Stimulated activated memory B cell treated with anti-CD40 and anti-IgM and Interleukin-4, amounts not matched to agents 10 μg/mL and 1 μg/mL and 100 μg/mL, for 72 hours (primary cell): ENCODE data around the gene ROBO1.

Experiments
- ATAC-seq: fragments of 150-1000 bp; cut with Tn5 transposase; 2 replicates; pipeline ENCODE4 v1.10.0; 2021
- H3K27ac Mint-ChIP-seq: one replicate; pipeline ENCODE4 v1.8.0; 2022; ENCODE audit warnings: mild to moderate bottlenecking, mixed read lengths
- H3K27me3 Mint-ChIP-seq: one replicate; pipeline ENCODE4 v1.8.0; 2022; ENCODE audit warnings: mixed read lengths
- H3K36me3 Mint-ChIP-seq: one replicate; pipeline ENCODE4 v1.8.0; 2022; ENCODE audit warnings: mixed read lengths
- H3K4me1 Mint-ChIP-seq: one replicate; pipeline ENCODE4 v1.8.0; 2022; ENCODE audit warnings: mixed read lengths
- H3K4me3 Mint-ChIP-seq: one replicate; pipeline ENCODE4 v1.8.0; 2022; ENCODE audit warnings: mild to moderate bottlenecking, moderate library complexity, mixed read lengths
- H3K9me3 Mint-ChIP-seq: one replicate; pipeline ENCODE4 v1.8.0; 2022; ENCODE audit warnings: mixed read lengths

The ROBO1 gene

GRCh38 chr3:78860567-78860966 is 907.2 kb downstream of the ROBO1 start:
- Mint-ChIP-seq H3K36me3 (no peaks in the 10 kb centered on the region), H3K4me3 (no peak overlapping the region), H3K4me1 (no peaks in the 10 kb centered on the region), H3K27me3 (no peaks in the 10 kb centered on the region), H3K27ac (no peak overlapping the region), H3K9me3 (peaks cover 11% of the 10 kb centered on the region)
- no peak for ATAC-seq

GRCh38 chr3:78858910-78859309 is 908.9 kb downstream of the ROBO1 start:
- H3K4me1 Mint-ChIP-seq, result no peaks in the 10 kb centered on the region
- H3K9me3 Mint-ChIP-seq, result peaks cover 11% of the 10 kb centered on the region
- no peaks in the 10 kb centered on the region for H3K36me3 Mint-ChIP-seq
- H3K27me3 Mint-ChIP-seq, result no peaks in the 10 kb centered on the region
- no peak overlapping the region for H3K27ac Mint-ChIP-seq
- ATAC-seq, result no peak
- H3K4me3 Mint-ChIP-seq, result no peak overlapping the region

- no peaks in the 10 kb centered on the region for H3K4me1 Mint-ChIP-seq
- H3K36me3 Mint-ChIP-seq, result no peaks in the 10 kb centered on the region
- no peaks in the 10 kb centered on the region for H3K27me3 Mint-ChIP-seq
- H3K9me3 Mint-ChIP-seq, result peaks cover 11% of the 10 kb centered on the region
- no peak overlapping the region for H3K4me3 Mint-ChIP-seq
- no peak for ATAC-seq
- H3K27ac Mint-ChIP-seq, result no peak overlapping the region
Observed at GRCh38 chr3:78858174-78858573, 909.6 kb downstream of the ROBO1 start.

- ATAC-seq, result no peak
- H3K9me3 Mint-ChIP-seq, result peaks cover 14% of the 10 kb centered on the region
- H3K36me3 Mint-ChIP-seq, result no peaks in the 10 kb centered on the region
- no peaks in the 10 kb centered on the region for H3K4me1 Mint-ChIP-seq
- H3K27ac Mint-ChIP-seq, result no peak overlapping the region
- no peaks in the 10 kb centered on the region for H3K27me3 Mint-ChIP-seq
- no peak overlapping the region for H3K4me3 Mint-ChIP-seq
Observed at GRCh38 chr3:78857494-78858111, 910.2 kb downstream of the ROBO1 start.

GRCh38 chr3:78856164-78856563 is 911.6 kb downstream of the ROBO1 start:
- no peaks in the 10 kb centered on the region for H3K36me3 Mint-ChIP-seq
- H3K9me3 Mint-ChIP-seq, result peaks cover 8% of the 10 kb centered on the region
- ATAC-seq, result no peak
- H3K4me3 Mint-ChIP-seq, result no peak overlapping the region
- no peaks in the 10 kb centered on the region for H3K4me1 Mint-ChIP-seq
- no peaks in the 10 kb centered on the region for H3K27me3 Mint-ChIP-seq
- no peak overlapping the region for H3K27ac Mint-ChIP-seq

GRCh38 chr3:78855190-78855589 is 912.6 kb downstream of the ROBO1 start:
- H3K27me3 Mint-ChIP-seq, result no peaks in the 10 kb centered on the region
- no peak overlapping the region for H3K27ac Mint-ChIP-seq
- no peak for ATAC-seq
- H3K9me3 Mint-ChIP-seq, result peaks cover 3% of the 10 kb centered on the region
- H3K4me1 Mint-ChIP-seq, result no peaks in the 10 kb centered on the region
- H3K4me3 Mint-ChIP-seq, result no peak overlapping the region
- H3K36me3 Mint-ChIP-seq, result no peaks in the 10 kb centered on the region

- Mint-ChIP-seq H3K27me3 (no peaks in the 10 kb centered on the region), H3K36me3 (no peaks in the 10 kb centered on the region), H3K27ac (no peak overlapping the region), H3K4me1 (no peaks in the 10 kb centered on the region), H3K9me3 (peaks cover 7% of the 10 kb centered on the region), H3K4me3 (no peak overlapping the region)
- ATAC-seq, result no peak
Observed at GRCh38 chr3:78848392-78849288, 919.2 kb downstream of the ROBO1 start.

- Mint-ChIP-seq H3K27me3 (no peaks in the 10 kb centered on the region), H3K36me3 (no peaks in the 10 kb centered on the region), H3K4me3 (no peak overlapping the region), H3K4me1 (no peaks in the 10 kb centered on the region), H3K27ac (no peak overlapping the region), H3K9me3 (peaks cover 4% of the 10 kb centered on the region)
- ATAC-seq, result no peak
Observed at GRCh38 chr3:78847603-78848002, 920.2 kb downstream of the ROBO1 start.

- no peaks in the 10 kb centered on the region for H3K27me3 Mint-ChIP-seq
- H3K36me3 Mint-ChIP-seq, result no peaks in the 10 kb centered on the region
- no peak for ATAC-seq
- no peak overlapping the region for H3K27ac Mint-ChIP-seq
- peaks cover 4% of the 10 kb centered on the region for H3K9me3 Mint-ChIP-seq
- no peak overlapping the region for H3K4me3 Mint-ChIP-seq
- no peaks in the 10 kb centered on the region for H3K4me1 Mint-ChIP-seq
Observed at GRCh38 chr3:78847203-78847602, 920.6 kb downstream of the ROBO1 start.

- ATAC-seq, result no peak
- H3K36me3 Mint-ChIP-seq, result no peaks in the 10 kb centered on the region
- H3K9me3 Mint-ChIP-seq, result peaks cover 4% of the 10 kb centered on the region
- no peaks in the 10 kb centered on the region for H3K4me1 Mint-ChIP-seq
- H3K27ac Mint-ChIP-seq, result no peak overlapping the region
- H3K27me3 Mint-ChIP-seq, result no peaks in the 10 kb centered on the region
- H3K4me3 Mint-ChIP-seq, result no peak overlapping the region
Observed at GRCh38 chr3:78846718-78847117, 921.1 kb downstream of the ROBO1 start.

- H3K9me3 Mint-ChIP-seq, result peaks cover 4% of the 10 kb centered on the region
- H3K27me3 Mint-ChIP-seq, result no peaks in the 10 kb centered on the region
- H3K27ac Mint-ChIP-seq, result no peak overlapping the region
- no peak for ATAC-seq
- H3K4me1 Mint-ChIP-seq, result no peaks in the 10 kb centered on the region
- H3K4me3 Mint-ChIP-seq, result no peak overlapping the region
- H3K36me3 Mint-ChIP-seq, result no peaks in the 10 kb centered on the region
Observed at GRCh38 chr3:78845605-78846004, 922.2 kb downstream of the ROBO1 start.

- Mint-ChIP-seq H3K27me3 (no peaks in the 10 kb centered on the region), H3K4me1 (no peaks in the 10 kb centered on the region), H3K4me3 (no peak overlapping the region)
Observed at GRCh38 chr3:78844307-78844706, 923.5 kb downstream of the ROBO1 start.

GRCh38 chr3:78839693-78840092 is 928.1 kb downstream of the ROBO1 start:
- ATAC-seq, result no peak
- H3K27me3 Mint-ChIP-seq, result no peaks in the 10 kb centered on the region
- no peaks in the 10 kb centered on the region for H3K36me3 Mint-ChIP-seq

More at GRCh38 chr3:78844307-78844706, 923.5 kb downstream of the ROBO1 start:
- Mint-ChIP-seq H3K9me3 (peaks cover 4% of the 10 kb centered on the region), H3K27ac (no peak overlapping the region), H3K36me3 (no peaks in the 10 kb centered on the region)
- no peak for ATAC-seq

GRCh38 chr3:78838362-78838761 is 929.4 kb downstream of the ROBO1 start:
- Mint-ChIP-seq H3K36me3 (no peaks in the 10 kb centered on the region), H3K27ac (no peak overlapping the region), H3K9me3 (no peaks in the 10 kb centered on the region), H3K27me3 (no peaks in the 10 kb centered on the region), H3K4me3 (no peak overlapping the region), H3K4me1 (no peaks in the 10 kb centered on the region)
- no peak for ATAC-seq

More at GRCh38 chr3:78839693-78840092, 928.1 kb downstream of the ROBO1 start:
- H3K4me1 Mint-ChIP-seq, result no peaks in the 10 kb centered on the region
- H3K9me3 Mint-ChIP-seq, result no peaks in the 10 kb centered on the region
- H3K27ac Mint-ChIP-seq, result no peak overlapping the region
- no peak overlapping the region for H3K4me3 Mint-ChIP-seq

GRCh38 chr3:78834910-78835309 is 932.9 kb downstream of the ROBO1 start:
- no peak overlapping the region for H3K4me3 Mint-ChIP-seq
- no peaks in the 10 kb centered on the region for H3K4me1 Mint-ChIP-seq
- no peaks in the 10 kb centered on the region for H3K36me3 Mint-ChIP-seq
- ATAC-seq, result no peak
- no peak overlapping the region for H3K27ac Mint-ChIP-seq
- H3K9me3 Mint-ChIP-seq, result peaks cover 3% of the 10 kb centered on the region
- H3K27me3 Mint-ChIP-seq, result no peaks in the 10 kb centered on the region

- Mint-ChIP-seq H3K27ac (no peak overlapping the region), H3K27me3 (no peaks in the 10 kb centered on the region), H3K4me3 (no peak overlapping the region), H3K36me3 (no peaks in the 10 kb centered on the region), H3K9me3 (peaks cover 3% of the 10 kb centered on the region), H3K4me1 (no peaks in the 10 kb centered on the region)
- ATAC-seq, result no peak
Observed at GRCh38 chr3:78832785-78833204, 935.0 kb downstream of the ROBO1 start.
